GM23338 (cell line): ENCODE results near the gene TMEM144.

ENCODE experiments used
- CREB1 ChIP-seq: fragments of 250-450 bp; sonication (Bioruptor Pico); IDR thresholded peaks from 2 replicates; pipeline ENCODE4 v1.5.0; 2020; ENCODE audit warnings: low read depth, mild to moderate bottlenecking, moderate library complexity
- EZH2 ChIP-seq: fragments of 200-600 bp; sonication (generic); IDR thresholded peaks from one replicate; pipeline ENCODE4 v1.8.0; 2017; ENCODE audit warnings: antibody characterized with exemption, mild to moderate bottlenecking, low read depth; ENCODE audit not compliant: unreplicated experiment
- EZH2phosphoT487 ChIP-seq: fragments of 200-600 bp; sonication (generic); IDR thresholded peaks from one replicate; pipeline ENCODE4 v1.8.1; 2018; ENCODE audit warnings: antibody characterized with exemption; ENCODE audit not compliant: unreplicated experiment
- JUNB ChIP-seq: IDR thresholded peaks from one replicate; pipeline ENCODE4 v1.6.1; 2016; ENCODE audit warnings: antibody characterized with exemption; ENCODE audit not compliant: unreplicated experiment
- NANOG ChIP-seq: IDR thresholded peaks from 2 replicates; pipeline ENCODE4 v1.6.1; 2016; ENCODE audit warnings: antibody characterized with exemption, borderline replicate concordance
- POLR2AphosphoS5 ChIP-seq: IDR thresholded peaks from 2 replicates; pipeline ENCODE4 v1.6.1; 2016; ENCODE audit warnings: antibody characterized with exemption, low read depth
- ZNF114 ChIP-seq: fragments of 250-450 bp; sonication (Bioruptor Pico); IDR thresholded peaks from 2 replicates; pipeline ENCODE4 v1.5.0; 2020; ENCODE audit warnings: mild to moderate bottlenecking, moderate library complexity
- ZNF331 ChIP-seq: fragments of 250-450 bp; sonication (Bioruptor Pico); IDR thresholded peaks from 2 replicates; pipeline ENCODE4 v1.5.0; 2020; ENCODE audit warnings: low read depth, mild to moderate bottlenecking, moderate library complexity
- TF ChIP-seq, protein P1 (sequence below), 2 experiments: fragments of 200-600 bp in 1 of 2; sonication (generic) in 1 of 2; conservative IDR thresholded peaks; 2 replicates each; pipeline versions ENCODE4 v1.5.1 to v1.6.1; 2016 to 2017; ENCODE audit warnings: antibody characterized with exemption in 2 of 2, low read depth in 2 of 2, mild to moderate bottlenecking in 2 of 2, moderate library complexity in 1 of 2
- TF ChIP-seq, protein P2 (sequence below): IDR thresholded peaks from 2 replicates; pipeline ENCODE4 v1.6.1; 2016; ENCODE audit warnings: antibody characterized with exemption
- TF ChIP-seq, protein P3 (sequence below): IDR thresholded peaks from one replicate; pipeline ENCODE4 v1.6.1; 2018; ENCODE audit warnings: antibody characterized with exemption; ENCODE audit not compliant: unreplicated experiment
- TF ChIP-seq, protein P4 (sequence below): fragments of 250-450 bp; sonication (Bioruptor Pico); IDR thresholded peaks from 2 replicates; pipeline ENCODE4 v1.5.0; 2020; ENCODE audit warnings: mild to moderate bottlenecking, moderate library complexity

DNA sequence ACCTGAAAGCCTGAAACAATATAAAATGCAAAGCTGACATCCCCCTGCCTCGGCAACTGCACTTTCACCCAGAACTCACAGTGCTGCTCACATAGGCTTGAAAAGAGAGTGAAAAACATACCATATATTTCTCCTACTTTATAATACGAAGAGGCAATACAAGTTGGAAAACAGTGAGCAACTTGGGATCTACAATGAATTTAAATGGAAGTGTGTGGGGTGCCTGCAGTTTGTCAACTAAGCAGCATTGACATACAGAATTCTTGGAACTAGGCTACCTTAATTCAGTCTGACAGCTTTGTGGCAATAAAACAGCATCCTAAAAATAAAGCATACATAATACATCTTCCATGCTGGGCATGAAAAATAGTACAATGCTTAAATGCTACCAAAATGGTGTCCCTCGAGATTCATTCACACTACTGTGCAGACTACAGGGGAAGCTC lies 45.5 kb upstream of the TMEM144 start:
- TF ChIP-seq, protein P1, sequence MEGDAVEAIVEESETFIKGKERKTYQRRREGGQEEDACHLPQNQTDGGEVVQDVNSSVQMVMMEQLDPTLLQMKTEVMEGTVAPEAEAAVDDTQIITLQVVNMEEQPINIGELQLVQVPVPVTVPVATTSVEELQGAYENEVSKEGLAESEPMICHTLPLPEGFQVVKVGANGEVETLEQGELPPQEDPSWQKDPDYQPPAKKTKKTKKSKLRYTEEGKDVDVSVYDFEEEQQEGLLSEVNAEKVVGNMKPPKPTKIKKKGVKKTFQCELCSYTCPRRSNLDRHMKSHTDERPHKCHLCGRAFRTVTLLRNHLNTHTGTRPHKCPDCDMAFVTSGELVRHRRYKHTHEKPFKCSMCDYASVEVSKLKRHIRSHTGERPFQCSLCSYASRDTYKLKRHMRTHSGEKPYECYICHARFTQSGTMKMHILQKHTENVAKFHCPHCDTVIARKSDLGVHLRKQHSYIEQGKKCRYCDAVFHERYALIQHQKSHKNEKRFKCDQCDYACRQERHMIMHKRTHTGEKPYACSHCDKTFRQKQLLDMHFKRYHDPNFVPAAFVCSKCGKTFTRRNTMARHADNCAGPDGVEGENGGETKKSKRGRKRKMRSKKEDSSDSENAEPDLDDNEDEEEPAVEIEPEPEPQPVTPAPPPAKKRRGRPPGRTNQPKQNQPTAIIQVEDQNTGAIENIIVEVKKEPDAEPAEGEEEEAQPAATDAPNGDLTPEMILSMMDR (conservative IDR thresholded peaks at IDR 0.05; ENCODE audit: low read depth in 2 of 2), result no peak
- TF ChIP-seq POLR2AphosphoS5 (no peak), EZH2 (no peak), ZNF114 (no peak), CREB1 (no peak), EZH2phosphoT487 (no peak), NANOG (no peak), JUNB (no peak), ZNF331 (no peak)
- TF ChIP-seq, protein P2, sequence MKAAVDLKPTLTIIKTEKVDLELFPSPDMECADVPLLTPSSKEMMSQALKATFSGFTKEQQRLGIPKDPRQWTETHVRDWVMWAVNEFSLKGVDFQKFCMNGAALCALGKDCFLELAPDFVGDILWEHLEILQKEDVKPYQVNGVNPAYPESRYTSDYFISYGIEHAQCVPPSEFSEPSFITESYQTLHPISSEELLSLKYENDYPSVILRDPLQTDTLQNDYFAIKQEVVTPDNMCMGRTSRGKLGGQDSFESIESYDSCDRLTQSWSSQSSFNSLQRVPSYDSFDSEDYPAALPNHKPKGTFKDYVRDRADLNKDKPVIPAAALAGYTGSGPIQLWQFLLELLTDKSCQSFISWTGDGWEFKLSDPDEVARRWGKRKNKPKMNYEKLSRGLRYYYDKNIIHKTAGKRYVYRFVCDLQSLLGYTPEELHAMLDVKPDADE, result no peak
- TF ChIP-seq, protein P3, sequence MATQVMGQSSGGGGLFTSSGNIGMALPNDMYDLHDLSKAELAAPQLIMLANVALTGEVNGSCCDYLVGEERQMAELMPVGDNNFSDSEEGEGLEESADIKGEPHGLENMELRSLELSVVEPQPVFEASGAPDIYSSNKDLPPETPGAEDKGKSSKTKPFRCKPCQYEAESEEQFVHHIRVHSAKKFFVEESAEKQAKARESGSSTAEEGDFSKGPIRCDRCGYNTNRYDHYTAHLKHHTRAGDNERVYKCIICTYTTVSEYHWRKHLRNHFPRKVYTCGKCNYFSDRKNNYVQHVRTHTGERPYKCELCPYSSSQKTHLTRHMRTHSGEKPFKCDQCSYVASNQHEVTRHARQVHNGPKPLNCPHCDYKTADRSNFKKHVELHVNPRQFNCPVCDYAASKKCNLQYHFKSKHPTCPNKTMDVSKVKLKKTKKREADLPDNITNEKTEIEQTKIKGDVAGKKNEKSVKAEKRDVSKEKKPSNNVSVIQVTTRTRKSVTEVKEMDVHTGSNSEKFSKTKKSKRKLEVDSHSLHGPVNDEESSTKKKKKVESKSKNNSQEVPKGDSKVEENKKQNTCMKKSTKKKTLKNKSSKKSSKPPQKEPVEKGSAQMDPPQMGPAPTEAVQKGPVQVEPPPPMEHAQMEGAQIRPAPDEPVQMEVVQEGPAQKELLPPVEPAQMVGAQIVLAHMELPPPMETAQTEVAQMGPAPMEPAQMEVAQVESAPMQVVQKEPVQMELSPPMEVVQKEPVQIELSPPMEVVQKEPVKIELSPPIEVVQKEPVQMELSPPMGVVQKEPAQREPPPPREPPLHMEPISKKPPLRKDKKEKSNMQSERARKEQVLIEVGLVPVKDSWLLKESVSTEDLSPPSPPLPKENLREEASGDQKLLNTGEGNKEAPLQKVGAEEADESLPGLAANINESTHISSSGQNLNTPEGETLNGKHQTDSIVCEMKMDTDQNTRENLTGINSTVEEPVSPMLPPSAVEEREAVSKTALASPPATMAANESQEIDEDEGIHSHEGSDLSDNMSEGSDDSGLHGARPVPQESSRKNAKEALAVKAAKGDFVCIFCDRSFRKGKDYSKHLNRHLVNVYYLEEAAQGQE, result no peak
- TF ChIP-seq, protein P4, sequence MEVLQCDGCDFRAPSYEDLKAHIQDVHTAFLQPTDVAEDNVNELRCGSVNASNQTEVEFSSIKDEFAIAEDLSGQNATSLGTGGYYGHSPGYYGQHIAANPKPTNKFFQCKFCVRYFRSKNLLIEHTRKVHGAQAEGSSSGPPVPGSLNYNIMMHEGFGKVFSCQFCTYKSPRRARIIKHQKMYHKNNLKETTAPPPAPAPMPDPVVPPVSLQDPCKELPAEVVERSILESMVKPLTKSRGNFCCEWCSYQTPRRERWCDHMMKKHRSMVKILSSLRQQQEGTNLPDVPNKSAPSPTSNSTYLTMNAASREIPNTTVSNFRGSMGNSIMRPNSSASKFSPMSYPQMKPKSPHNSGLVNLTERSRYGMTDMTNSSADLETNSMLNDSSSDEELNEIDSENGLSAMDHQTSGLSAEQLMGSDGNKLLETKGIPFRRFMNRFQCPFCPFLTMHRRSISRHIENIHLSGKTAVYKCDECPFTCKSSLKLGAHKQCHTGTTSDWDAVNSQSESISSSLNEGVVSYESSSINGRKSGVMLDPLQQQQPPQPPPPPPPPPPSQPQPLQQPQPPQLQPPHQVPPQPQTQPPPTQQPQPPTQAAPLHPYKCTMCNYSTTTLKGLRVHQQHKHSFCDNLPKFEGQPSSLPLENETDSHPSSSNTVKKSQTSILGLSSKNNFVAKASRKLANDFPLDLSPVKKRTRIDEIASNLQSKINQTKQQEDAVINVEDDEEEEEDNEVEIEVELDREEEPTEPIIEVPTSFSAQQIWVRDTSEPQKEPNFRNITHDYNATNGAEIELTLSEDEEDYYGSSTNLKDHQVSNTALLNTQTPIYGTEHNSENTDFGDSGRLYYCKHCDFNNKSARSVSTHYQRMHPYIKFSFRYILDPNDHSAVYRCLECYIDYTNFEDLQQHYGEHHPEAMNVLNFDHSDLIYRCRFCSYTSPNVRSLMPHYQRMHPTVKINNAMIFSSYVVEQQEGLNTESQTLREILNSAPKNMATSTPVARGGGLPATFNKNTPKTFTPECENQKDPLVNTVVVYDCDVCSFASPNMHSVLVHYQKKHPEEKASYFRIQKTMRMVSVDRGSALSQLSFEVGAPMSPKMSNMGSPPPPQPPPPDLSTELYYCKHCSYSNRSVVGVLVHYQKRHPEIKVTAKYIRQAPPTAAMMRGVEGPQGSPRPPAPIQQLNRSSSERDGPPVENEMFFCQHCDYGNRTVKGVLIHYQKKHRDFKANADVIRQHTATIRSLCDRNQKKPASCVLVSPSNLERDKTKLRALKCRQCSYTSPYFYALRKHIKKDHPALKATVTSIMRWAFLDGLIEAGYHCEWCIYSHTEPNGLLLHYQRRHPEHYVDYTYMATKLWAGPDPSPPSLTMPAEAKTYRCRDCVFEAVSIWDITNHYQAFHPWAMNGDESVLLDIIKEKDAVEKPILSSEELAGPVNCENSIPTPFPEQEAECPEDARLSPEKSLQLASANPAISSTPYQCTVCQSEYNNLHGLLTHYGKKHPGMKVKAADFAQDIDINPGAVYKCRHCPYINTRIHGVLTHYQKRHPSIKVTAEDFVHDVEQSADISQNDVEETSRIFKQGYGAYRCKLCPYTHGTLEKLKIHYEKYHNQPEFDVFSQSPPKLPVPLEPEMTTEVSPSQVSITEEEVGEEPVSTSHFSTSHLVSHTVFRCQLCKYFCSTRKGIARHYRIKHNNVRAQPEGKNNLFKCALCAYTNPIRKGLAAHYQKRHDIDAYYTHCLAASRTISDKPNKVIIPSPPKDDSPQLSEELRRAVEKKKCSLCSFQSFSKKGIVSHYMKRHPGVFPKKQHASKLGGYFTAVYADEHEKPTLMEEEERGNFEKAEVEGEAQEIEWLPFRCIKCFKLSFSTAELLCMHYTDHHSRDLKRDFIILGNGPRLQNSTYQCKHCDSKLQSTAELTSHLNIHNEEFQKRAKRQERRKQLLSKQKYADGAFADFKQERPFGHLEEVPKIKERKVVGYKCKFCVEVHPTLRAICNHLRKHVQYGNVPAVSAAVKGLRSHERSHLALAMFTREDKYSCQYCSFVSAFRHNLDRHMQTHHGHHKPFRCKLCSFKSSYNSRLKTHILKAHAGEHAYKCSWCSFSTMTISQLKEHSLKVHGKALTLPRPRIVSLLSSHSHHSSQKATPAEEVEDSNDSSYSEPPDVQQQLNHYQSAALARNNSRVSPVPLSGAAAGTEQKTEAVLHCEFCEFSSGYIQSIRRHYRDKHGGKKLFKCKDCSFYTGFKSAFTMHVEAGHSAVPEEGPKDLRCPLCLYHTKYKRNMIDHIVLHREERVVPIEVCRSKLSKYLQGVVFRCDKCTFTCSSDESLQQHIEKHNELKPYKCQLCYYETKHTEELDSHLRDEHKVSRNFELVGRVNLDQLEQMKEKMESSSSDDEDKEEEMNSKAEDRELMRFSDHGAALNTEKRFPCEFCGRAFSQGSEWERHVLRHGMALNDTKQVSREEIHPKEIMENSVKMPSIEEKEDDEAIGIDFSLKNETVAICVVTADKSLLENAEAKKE, result no peak
